GM19467 (cell line): Measurements from ENCODE around the gene ZNF281.
A peak's percentile ranks its signal among the peaks of the same experiment; 100 is the strongest.
"Not testable (repeated sequence)": the region's sequence is repeated elsewhere in the genome, so short reads cannot be mapped to it uniquely, and the experiment has no call there.

ENCODE experiments used
- ATAC-seq: cut with Tn5 transposase; IDR thresholded peaks from one replicate; pipeline ENCODE4 v1.9.1; 2021; ENCODE audit warnings: mild to moderate bottlenecking, moderate library complexity; ENCODE audit not compliant: unreplicated experiment

ZNF281 gene, protein sequence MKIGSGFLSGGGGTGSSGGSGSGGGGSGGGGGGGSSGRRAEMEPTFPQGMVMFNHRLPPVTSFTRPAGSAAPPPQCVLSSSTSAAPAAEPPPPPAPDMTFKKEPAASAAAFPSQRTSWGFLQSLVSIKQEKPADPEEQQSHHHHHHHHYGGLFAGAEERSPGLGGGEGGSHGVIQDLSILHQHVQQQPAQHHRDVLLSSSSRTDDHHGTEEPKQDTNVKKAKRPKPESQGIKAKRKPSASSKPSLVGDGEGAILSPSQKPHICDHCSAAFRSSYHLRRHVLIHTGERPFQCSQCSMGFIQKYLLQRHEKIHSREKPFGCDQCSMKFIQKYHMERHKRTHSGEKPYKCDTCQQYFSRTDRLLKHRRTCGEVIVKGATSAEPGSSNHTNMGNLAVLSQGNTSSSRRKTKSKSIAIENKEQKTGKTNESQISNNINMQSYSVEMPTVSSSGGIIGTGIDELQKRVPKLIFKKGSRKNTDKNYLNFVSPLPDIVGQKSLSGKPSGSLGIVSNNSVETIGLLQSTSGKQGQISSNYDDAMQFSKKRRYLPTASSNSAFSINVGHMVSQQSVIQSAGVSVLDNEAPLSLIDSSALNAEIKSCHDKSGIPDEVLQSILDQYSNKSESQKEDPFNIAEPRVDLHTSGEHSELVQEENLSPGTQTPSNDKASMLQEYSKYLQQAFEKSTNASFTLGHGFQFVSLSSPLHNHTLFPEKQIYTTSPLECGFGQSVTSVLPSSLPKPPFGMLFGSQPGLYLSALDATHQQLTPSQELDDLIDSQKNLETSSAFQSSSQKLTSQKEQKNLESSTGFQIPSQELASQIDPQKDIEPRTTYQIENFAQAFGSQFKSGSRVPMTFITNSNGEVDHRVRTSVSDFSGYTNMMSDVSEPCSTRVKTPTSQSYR

DNA sequence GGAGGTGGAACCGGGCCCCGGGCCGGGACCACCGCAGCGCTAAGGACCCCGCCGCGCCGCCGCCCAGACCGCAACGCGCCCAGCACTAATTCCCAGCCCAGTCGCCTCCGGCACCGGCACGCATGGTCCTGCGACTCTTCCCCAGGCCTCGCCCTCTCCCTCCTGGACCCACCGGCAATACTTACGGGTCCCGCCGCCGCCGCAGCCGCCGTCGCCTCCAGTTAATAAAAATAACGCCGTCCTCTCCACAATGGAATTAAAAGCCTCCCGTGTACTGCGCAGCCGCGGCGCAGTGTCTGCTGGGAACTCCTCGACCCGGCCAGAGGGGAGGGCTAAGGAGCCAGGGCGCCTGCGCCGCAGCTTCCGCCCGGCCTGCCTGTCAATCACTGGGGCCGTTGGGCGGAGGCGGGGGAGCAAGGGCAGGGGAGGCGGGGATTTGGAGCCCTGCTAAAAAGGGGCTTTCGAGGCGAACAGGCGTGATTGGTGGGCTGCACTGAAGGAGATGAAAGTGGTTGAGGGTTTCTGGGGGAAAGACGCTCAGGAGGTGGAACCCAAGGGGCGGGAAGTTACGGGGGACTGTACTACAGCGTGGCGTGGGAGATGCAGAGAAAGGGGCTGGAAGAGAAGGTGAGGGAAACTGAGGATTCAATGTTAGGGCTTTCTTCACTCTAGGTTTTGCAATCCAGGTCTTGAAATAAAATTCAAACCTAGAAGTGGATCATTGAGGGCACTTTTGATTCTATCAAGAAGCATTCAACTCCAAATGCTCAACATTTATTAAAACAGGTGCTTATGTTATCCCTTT, at the start of gene ZNF281:
Gene ZNF281 (minus strand): TSS at position 276 of the 805 bp plus-strand sequence. CDS start 331 bp downstream, outside the sequence.
- ATAC-seq = peak; percentile 93

DNA sequence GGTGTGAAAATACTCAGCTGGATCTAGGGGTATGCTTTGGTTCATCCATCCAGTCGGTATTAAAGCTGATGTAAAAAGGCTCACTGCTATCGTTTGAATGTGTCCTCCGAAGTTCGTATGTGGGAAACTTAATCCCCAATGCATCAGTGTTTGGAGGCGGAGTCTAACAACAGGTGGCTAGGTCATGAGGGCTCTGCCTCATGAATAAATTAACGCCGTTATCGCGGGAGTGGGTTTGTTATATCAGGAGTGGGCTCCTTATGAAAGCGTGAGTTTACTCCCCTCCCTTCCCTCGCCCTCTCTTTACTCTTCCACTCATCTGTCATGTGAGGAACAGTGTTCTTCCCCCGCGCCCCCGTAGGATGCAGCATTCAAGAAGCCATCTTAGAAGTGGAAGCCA, 48.9 kb upstream of the ZNF281 start:
- no peak for ATAC-seq

DNA sequence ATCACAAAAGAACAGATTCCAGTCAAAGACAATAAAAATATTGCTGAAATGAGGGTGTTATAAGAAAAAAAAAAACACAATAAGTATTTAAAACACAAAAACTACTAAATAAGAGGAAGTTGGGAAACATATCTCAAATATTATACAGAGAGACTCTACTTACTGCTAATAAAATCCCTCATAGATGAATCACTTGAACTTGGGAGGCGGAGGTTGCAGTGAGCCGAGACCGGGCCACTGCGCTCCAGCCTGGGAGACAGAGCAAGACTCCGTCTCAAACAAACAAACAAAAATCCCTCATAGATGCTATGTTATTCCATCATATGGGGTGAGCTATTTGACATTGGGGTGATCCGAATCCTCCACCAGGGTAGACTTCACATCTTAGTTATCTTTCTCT, 48.0 kb upstream of the ZNF281 start:
- no peak for ATAC-seq

DNA sequence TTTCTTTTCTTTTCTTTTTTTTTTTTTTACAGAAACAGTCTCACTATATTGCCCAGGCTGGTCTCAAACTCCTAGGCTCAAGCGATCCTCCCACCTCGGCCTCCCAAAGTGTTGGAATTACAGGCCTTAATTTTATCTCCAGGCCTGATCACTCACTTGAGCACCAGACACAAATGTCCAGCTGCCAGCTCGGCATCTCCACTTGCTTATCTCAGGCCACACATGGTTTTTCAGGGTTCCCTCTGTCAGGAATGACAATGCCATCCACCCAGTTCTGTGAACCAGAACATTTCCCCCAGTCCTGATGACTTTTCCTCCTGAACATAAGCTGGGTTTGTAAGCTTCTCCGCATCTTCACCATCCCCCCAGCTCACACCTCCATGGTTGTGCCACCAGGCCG, 44.6 kb upstream of the ZNF281 start:
- ATAC-seq = no peak

DNA sequence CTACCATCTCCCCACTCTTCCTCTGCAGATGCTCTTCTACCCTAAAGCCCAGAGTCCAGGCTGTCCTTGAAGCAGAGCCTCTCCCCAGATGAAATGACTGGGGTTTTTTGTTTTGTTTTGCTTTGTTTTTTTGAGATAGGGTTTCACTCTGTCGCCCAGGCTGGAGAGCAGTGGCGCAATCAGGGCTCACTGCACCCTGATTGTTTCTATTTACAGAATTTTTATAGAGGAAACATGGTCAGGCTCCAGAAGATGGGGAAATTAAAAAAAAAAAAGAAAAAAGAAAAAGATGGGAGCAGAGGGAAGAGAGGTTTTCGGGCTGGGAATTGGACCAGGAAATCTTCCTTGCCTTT, 43.7 kb upstream of the ZNF281 start:
- ATAC-seq = no peak

DNA sequence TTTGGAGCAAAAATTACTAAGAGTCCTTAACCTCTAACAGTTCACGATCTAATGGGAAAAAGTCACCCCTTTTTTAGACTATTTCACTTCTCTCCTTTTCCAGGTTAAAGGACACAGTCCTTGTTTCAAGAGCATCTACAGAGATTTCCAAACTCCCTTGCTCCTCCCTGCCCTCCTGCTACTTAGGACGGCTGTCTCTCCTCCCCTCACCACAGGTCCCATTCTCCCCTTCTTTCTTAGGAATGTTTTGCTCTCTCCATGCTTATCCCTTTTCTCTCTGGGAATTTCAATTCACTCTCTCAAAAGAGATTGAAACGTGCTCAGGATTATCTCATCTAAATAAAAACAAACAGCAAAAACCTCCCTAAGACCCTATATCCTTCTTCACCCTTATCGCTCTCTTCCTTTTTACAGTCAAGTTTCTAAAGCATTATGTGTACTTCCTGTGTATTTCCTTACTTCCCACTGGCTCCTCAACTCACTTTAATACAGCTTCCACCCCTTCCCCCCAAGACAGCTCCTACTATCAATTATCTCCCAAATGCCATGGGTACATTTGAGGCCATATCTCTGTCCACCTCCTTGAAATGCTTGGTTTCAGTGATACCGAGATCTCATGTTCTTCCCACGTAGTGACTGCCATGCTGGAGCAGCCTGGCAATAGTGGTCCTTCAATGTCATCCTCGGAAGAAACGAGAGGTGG, 43.2 kb upstream of the ZNF281 start:
- no peak for ATAC-seq

DNA sequence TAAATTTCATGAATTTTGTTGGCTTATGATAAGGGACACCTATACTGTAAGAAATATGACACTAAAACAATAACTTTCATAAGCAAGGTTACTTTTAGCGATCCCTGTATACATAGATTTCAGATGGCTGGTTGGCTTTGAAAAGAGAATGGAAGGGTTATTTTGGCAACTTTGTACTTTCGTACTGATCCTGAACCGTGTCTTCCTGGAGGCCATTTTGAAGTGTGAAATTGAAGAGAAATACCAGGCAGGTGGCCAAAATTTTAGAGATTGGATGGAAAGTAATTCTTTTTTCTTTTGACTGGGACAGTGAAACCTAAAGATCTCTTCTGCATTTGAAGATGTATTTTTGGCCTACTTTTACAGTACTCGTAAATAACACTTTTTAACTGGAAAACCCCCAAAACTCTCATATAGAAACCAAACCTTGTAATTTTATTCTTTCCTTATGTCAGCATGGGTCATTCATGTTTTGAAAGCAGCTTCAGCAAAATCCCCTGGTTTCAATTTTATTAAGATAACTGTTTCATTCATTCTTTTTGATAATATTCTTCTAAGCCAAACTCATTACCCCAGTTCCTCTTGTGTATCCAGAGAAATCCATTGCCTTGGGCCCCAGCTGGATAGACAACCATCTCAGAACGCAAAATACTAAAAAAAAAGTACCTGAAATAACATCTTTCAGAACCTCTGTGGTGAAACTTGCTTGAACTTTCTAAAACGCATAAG, 38.4 kb upstream of the ZNF281 start:
- peak; percentile 78 for ATAC-seq

DNA sequence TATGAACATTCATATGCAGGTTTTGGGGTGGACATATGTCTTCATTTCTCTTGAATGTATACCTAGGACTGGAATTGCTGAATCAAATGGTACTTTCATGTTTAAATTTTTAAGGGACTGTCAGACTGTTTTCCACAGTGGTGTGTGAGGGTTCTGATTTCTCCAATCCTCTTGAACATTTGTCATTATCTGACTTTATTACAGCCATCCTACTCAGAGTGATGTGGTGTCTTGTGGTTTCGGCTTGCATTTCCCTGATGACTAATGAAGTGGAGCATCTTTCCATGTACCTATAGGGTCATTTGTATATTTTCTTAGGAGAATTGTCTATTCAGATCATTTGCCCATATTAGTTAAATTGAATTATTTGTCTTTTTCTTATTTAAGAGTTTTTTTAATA, 35.4 kb upstream of the ZNF281 start:
- ATAC-seq = no peak

DNA sequence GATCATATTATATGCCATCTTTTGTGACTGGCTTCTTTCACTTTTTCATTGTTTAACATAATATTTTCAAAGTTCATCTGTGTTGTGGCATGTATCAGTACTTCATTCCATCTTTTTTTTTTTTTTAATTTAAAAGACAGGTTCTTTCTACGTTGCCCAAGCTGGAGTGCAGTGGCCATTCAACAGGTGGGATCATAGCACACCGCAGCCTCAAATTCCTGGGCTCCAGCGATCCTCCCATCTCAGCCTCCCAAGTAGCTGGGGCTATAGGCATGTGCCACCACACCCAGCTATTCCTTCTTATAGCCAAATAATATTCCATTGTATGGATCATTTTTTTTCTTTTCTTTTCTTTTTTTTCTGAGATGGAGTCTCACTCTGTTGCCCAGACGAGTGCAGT, 34.6 kb upstream of the ZNF281 start:
- ATAC-seq = no peak

DNA sequence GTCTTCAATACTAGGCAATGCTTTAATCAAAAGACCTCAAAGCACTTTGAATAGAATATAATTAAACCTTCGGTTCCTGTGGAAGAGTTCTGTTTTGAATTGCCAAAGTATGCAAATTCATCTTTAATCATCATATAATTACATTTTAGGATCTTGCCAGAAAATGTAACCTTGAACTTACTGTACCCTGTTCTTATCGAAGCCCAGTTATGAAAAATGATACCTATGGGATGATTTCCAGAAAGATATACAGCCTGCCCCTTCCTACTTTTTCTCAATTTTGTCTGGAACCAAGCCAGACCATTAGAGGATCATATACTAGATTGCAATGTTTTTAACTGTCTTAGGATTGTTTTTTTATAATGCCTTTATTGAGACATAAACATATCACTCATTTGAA, 34.0 kb upstream of the ZNF281 start:
- no peak for ATAC-seq

DNA sequence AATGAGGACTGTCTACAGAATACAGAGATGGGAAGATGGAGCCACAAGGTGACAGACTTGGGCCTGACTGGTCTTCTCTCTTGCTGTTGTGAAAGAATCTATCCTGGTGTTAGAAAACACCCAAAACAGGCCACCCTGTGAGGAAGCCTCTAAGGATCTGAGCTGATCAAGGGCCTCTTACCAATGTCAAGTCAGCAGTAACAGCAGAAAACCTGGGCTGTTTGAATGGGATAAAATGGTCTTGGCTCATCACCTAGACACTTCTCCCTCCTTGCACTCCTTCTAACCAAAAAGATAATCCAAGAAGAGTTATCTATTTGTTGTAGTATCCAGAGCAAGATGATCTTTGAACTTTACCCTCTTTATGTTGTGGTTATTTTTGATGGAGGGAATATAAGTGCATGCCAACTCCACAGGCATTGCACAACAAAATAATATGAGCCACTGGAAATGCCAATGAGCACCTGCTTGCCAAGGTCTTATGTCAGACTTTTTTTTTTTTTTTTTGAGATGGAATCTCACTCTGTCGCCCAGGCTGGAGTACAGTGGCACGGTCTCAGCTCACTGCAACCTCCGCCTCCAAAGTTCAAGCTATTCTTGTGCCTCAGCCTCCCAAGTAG, 32.8 kb upstream of the ZNF281 start:
- no peak for ATAC-seq

DNA sequence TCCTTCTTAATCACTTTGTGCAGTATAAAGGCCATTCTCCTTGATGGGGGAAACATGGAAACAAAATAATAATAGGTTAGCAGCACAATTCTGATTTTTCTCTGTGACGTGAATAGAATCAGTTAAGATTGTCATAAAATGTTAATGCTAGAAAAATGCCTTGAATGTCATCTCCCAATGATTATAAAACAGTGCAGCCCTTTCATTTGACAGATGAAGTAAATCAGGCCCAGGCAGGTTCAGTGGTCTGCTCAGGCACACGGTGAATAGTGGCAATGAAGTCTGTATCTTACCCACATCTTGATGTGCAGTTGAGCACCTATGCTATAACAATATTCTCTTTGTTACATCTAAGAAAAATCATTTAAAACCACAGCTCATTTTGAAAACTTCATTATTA, 32.2 kb upstream of the ZNF281 start:
- no peak for ATAC-seq

DNA sequence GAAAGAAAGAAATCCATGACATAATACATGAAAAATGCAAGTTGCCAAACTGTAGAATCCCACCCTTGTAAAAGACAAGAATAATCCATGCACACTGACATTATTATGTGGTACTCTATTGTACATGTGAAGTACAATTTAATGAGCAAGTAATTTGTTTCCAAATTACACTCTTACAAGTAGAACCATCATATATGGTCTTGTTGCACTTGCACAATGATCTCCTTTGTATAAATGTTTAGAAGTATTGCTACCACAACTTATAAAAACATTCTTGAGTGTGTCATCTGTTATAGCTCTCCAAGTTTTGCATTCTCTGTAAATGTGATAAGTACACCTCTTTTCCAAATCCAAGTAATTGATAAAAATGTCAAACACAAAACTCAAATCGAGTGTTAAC, 29.1 kb upstream of the ZNF281 start:
- no peak for ATAC-seq

DNA sequence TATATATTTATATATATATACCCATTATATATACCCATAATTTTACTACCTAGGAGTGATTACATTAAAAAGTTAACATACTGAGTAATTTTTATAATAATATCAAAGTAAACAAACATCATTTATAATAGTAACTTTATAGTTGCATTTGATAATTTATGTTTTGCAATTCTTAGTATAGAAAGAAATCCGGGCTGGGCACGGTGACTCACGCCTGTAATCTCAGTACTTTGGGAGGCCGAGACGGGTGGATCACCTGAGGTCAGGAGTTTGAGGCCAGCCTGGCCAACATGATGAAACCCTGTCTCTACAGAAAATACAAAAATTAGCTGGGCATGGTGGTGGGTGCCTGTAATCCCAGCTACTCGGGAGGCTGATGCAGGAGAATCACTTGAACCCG, 28.6 kb upstream of the ZNF281 start:
- ATAC-seq = not testable (repeated sequence)

DNA sequence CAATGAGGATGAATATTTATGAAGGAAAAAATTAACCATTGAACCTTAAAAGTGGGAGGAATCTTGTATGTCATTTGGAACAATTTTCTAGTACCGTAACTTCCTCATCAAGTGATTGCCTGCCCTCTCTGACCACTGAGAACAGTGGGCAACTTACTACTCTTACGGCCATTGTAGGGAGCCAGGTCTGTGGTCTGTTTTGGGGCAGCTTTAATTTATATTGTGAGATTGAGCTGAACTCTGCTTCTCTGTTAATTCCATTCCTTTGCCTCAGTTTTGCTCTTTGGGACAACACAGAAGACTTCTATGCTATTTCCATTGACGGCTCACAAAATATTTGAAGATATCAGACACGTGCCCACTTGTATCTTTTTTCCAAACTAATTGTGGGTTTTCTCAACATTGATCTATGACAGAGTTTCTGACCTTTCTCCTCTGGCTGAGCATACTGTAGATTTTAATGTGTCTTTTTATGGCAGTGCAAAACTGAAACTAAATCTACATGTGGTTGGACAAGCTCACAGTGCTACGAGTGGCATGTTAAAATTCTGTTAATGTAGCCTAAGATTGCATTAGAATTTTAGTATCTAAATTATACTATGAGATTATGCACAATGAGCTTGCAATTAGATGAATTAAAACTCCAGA, 27.8 kb upstream of the ZNF281 start:
- ATAC-seq = peak; percentile 66

DNA sequence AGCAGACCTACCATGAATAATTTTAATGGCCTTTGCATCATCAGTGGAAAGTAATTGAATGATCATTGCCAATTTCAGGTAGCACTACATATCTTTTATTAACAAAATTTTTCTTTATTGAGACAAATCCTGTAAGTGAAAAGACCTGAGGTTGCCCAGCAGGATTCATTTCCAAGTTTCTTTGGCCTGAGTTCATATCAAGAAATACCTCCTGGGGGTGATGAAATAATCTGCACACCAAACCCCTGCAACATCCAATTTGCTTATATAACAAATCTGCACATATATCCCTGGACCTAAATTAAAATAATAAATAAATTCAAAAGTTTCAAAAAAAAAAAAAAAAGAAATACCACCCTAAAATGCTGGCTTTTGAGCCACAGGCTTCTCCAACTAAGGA, 27.3 kb upstream of the ZNF281 start:
- ATAC-seq = no peak

DNA sequence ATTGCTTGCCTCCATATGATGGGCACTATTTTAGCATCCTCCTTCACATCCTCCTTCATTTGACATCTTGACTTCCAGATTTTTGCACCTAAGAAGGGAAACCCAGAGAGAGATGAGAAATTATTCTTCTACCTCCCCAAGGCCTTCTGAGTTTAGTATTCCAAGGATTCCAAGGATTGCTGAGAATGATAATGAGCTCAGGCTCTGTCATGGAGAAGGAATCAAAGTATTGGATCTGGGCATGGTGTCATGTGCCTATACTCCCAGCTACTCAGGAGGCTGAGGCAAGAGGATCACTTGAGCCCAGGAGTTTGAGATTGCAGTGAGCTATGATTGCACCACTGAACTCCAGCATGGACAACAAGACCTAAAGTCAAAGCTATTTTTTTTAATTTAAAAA, 26.6 kb upstream of the ZNF281 start:
- no peak for ATAC-seq

DNA sequence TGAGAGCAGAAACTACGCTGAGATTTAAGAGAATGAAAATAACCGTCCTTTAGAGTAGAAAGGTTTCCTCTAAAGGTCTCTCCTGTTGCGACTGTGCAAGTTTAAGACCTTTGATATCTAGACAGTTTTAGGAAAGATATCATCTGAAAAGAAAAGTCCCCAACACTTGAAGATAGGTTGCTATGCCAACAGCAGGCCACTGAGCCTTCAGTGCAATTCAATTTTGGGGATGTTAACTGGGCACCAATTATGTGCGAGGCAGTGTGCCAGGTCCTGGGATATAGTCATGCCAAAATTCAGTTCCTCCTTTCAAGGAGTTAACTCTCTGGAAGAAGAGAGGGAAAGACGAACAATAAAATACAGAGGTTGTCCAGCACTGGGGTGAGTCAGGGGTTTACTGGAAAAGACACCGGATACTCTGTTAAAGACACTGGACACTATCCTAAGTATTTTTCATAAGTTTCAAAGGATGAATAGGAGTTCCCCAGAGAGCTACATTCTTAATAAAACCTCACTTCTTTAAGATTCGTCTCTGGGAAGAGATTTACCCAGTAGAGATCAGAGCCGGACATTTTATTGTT, 25.5 kb upstream of the ZNF281 start:
- no peak for ATAC-seq

DNA sequence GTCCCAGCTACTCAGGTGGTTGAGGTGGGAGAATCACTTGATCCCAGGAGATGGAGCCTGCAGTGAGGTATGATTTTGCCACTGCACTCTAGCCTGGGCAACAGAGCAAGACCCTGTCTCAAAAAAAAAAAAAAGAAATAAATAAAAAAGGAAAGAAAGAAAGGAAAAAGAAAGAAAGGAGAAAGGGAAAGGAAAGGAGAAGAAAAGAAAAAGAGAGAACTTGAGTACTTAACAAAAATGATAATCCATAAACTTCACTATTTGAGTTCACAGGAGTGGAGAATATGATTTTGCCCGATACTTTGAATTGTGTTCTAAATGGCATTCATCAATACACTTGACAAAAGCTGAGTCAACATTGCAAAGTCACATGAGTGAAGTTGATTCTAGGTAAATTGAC, 23.8 kb upstream of the ZNF281 start:
- no peak for ATAC-seq
